GM19463 (cell line): ENCODE results near the gene HADH.
A peak's percentile ranks its signal among the peaks of the same experiment; 100 is the strongest.
"Not testable (repeated sequence)": the region's sequence is repeated elsewhere in the genome, so short reads cannot be mapped to it uniquely, and the experiment has no call there.

Experiments
- ATAC-seq: cut with Tn5 transposase; IDR thresholded peaks from one replicate; pipeline ENCODE4 v1.9.1; 2021; ENCODE audit warnings: mild to moderate bottlenecking, moderate library complexity; ENCODE audit not compliant: unreplicated experiment

HADH gene

DNA sequence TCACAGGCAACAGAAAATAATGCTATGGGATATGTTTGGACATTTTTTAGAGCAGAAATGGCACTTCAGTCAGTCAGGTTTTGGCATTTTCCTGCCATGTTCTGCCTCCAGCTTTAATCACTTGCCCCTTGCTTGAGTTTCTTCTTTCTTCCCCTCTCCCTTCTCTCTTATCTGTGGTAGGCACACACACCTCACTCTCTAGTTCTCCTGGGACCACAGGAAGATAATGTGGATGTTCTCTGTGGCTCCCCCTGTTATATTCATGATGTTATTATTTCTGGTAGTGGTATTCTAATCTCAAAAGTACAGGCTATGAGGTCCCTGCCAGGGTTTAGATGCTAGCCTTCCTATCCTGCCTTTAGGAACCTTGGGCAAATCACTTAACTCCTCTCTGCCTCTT lies 5.2 kb downstream of the HADH start:
- ATAC-seq = no peak

DNA sequence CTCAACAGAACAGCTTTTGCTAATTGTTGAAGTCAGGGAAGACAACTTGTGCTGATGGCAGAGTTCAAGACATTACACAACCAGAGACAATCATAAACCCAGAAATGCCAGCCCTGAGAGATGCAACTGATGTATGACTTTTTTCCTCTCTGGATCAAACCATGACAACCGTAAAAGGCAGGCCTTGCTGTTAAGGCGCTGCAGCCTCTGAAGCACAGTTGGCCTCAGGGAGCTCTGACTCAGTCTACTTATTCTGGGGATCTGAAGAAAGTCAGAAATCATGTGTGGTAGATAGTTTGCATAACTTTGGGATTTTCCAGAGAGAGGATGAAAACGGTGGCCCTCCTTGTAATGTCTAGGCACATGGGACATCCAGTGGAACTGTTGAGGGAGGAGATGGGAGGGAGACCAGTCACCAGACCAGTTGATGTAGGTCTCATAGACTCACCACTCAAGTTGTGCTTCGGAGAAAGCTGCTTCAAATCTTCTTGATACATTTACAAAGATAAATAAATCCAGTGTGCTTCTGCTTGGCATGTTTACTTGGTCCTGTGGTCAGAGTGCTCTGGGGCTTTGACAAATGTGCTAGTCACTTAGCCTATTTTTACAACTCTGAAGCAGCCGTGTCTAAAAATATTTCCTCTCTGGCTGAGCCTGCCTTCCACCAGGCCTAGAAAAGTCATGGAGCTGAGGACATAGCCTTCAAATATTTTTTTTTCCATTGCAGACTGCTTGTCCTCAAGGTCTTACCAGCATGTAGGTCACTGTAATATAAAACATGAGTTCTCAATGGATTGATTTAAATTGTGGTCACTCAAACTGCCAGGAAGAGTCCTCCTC lies 7.5 kb downstream of the HADH start:
- ATAC-seq = no peak

- ATAC-seq = no peak
These were observed 8.1 kb downstream of the HADH start for GRCh38 chr4:107997794-107998193.

- ATAC-seq = no peak
These were observed 10.3 kb downstream of the HADH start for GRCh38 chr4:107999932-108000539.

- ATAC-seq = no peak
These were observed 11.9 kb downstream of the HADH start for GRCh38 chr4:108001540-108002135.

- ATAC-seq = no peak
These were observed 14.4 kb downstream of the HADH start for GRCh38 chr4:108003982-108004515.

GRCh38 chr4:108004646-108005045 lies 15.0 kb downstream of the HADH start:
- ATAC-seq = no peak

GRCh38 chr4:108005807-108006206 lies 16.1 kb downstream of the HADH start:
- ATAC-seq = no peak

GRCh38 chr4:108006361-108006760 lies 16.7 kb downstream of the HADH start:
- ATAC-seq = no peak

- no peak for ATAC-seq
These were observed 18.3 kb downstream of the HADH start for GRCh38 chr4:108007984-108008383.

- ATAC-seq = no peak
These were observed 19.0 kb downstream of the HADH start for GRCh38 chr4:108008721-108009120.

DNA sequence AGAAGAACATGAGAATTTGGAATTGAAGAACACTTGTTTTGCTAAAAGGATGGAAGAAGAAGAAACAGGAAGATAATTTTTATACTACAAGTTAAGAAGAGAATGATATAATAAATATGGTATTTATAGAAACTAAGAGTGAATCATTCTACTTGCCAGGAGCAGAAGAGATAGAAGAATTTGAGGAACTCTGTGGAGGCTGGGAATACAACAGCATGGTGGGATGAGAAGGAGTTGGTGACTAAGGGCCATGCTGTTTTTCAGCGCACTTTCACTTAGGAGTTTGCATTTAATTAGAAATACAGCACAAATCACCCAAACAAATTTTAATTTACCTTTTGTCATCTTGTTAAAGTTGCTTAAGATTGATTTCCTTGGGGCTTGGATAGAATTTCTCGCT lies 20.5 kb downstream of the HADH start:
- no peak for ATAC-seq

- ATAC-seq = not testable (repeated sequence)
These were observed 22.7 kb downstream of the HADH start for GRCh38 chr4:108012382-108012781.

DNA sequence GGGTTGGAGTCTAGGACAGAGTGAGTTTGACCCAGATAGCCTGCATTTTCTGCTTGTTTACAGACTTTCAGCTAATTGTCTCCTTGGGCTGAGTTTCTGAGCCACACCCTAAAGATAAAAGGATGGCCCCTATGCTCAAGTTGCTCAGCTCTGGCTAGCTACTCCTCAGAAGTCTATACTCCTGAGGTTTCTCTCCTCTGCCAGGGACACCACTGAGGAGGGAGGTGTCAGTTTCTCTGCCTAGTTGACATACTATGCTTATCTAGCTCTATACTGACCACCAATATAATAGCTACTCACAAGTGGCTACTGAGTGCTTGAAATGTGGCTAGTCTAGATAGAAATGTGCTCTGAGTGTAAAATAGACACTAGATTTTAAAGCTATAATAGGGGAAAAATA lies 23.6 kb downstream of the HADH start:
- no peak for ATAC-seq

DNA sequence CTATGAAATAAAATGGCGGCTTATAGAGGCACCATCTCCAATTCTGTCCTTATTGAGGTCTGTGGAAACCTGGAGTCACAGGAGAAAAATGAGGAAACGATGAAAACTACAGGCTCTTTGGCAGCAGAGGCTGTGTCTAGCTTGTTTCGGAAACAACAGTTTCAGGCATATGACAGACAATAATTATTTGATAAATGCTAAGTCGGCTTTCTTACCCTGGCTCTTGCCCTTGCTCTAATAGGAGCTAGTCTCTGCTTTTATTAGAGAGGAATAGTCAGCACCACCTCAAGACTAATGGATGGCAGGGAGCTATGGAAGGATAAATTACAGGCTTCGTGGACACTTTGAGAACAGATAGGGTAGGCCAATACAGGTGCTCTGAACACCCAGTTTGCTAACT lies 24.3 kb downstream of the HADH start:
- ATAC-seq = no peak

GRCh38 chr4:108018040-108018883 lies 28.6 kb downstream of the HADH start:
- peak; percentile 92 for ATAC-seq

DNA sequence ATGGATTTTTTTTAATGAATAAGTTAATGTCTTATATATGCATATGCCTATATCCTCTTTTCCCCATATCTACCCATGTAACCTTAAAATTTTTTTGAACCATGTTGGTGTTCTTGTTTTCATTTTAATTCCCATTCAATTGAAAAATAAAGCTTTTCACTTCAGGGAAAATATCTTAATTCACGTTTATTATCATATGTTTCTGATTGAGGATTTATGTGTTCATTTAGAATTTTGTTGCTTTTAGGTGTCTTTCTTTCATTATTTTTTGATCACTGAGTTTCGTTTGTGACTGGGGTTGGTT lies 29.1 kb downstream of the HADH start:
- ATAC-seq = no peak

DNA sequence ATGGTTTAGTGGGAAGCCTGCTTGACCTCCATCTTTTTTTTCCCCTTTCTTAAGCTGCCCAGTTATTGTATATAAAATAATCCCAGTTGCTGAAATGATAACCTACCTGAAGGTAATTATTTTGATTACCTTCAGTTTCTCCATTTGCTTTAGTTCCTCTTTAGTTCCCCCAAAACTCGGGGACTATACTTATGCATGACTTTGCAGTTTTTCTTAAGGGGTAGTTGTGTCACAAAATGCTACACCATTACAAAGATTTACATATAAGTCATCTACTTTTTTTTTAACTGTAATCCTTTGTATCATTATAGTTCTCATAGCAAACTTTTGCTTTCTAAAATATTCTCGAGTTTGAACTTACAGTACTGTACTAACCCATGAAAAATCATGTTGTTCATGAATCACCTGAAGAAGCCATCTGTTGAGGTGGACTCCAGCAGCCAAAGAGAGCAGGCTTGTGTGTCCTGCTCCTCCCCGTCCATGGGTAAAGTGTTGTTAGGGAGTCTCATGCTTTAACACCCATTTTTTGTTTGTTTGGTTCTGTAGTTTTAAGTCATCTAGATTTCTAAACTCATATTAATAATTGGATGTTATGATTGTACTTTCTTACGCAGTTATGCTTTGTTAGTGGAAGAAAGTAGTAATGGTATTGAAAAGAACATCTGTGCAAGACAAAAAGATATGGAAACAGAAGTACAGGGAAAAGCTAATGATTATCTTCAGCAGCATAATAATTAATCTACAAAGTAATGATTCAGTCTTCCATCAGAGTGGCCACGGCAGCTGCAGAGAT lies 34.6 kb downstream of the HADH start:
- ATAC-seq = no peak

DNA sequence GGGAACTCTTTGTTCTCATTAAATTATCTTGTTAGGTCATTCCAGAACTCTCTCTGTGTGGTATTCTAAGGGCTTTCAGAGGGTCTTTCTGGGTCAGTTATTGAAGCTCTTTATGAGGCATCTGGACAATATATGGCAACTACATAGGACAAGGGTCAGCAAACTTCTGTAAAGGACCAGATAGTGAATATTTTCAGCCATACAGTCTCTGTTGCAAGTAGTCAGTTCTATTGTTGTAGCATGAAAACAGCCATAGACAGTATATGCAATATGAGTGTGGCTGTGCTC lies 35.1 kb downstream of the HADH start:
- no peak for ATAC-seq

DNA sequence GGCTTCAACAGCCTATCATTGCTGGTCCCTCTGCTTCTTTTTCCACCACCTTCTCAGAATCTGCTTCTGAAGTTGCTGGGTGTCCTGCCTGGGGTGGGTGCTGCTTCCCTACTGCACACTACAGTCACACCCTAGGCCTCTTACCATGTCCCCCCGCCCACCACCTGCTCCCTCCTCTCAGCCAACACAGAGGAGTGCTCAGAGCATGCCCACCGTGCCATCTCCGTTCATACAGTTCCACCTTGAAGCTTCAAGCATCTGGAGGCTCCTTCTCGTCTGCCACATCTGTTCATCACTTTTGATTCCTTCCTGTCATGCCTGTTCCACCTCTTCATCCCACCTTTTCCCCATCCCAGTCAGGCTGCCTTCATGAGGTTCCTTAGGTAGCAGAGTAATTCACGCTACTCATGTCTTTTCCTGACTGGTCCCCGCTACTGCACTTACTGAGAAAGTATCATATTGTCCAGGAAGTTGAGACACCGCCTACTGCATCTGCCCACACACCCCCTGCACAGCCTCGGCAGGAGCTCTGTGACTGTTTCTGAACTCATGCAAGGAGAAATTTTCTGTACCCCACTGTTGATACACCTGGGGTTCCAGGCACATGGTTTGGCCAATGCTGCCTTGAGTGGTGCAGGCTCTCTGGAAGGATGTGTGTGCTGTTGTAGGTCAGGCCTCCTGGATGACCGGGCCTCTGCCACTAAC lies 39.5 kb downstream of the HADH start:
- ATAC-seq = no peak
